DOHH2 (cell line): ENCODE data around the gene EXD3.

Experiments
- H3F3A ChIP-seq: fragments of 200-600 bp; sonication (generic), shearing (Covaris generic); 2 replicates; pipeline ENCODE4 v1.6.0; 2016; ENCODE audit warnings: antibody characterized with exemption, mild to moderate bottlenecking; ENCODE audit not compliant: control insufficient read depth, insufficient read depth
- H3K27ac ChIP-seq: fragments of 200-600 bp; sonication (generic); 2 replicates; pipeline ENCODE4 v1.5.1; 2014; ENCODE audit warnings: low read depth, mild to moderate bottlenecking, low read length, moderate library complexity
- H3K27me3 ChIP-seq: fragments of 200-600 bp; sonication (generic); 2 replicates; pipeline ENCODE4 v1.6.1; 2014; ENCODE audit warnings: mild to moderate bottlenecking, low read length, mixed read lengths; ENCODE audit not compliant: control insufficient read depth
- H3K36me3 ChIP-seq: fragments of 200-600 bp; sonication (generic); 2 replicates; pipeline ENCODE4 v1.6.1; 2014; ENCODE audit warnings: mild to moderate bottlenecking, low read length, moderate library complexity, mixed read lengths; ENCODE audit not compliant: control insufficient read depth
- H3K4me1 ChIP-seq: fragments of 200-600 bp; sonication (generic); 2 replicates; pipeline ENCODE4 v1.6.1; 2014; ENCODE audit warnings: mild to moderate bottlenecking, low read length, mixed read lengths; ENCODE audit not compliant: control insufficient read depth
- H3K4me2 ChIP-seq: fragments of 200-600 bp; sonication (generic); 2 replicates; pipeline ENCODE4 v1.6.0; 2014; ENCODE audit warnings: mild to moderate bottlenecking, low read length, moderate library complexity
- H3K4me3 ChIP-seq: fragments of 200-600 bp; sonication (generic); 2 replicates; pipeline ENCODE4 v1.5.1; 2014; ENCODE audit warnings: mild to moderate bottlenecking, low read length, mixed read lengths
- H3K79me2 ChIP-seq: fragments of 200-600 bp; sonication (generic); 2 replicates; pipeline ENCODE4 v1.6.1; 2014; ENCODE audit warnings: mild to moderate bottlenecking, low read length, mixed read lengths; ENCODE audit not compliant: control insufficient read depth
- H3K9me2 ChIP-seq: fragments of 200-600 bp; sonication (generic); replicated peaks from 2 replicates; pipeline ENCODE4 v1.6.1; 2014; ENCODE audit warnings: mild to moderate bottlenecking, low read length, mixed read lengths; ENCODE audit not compliant: control insufficient read depth
- H3K9me3 ChIP-seq: fragments of 200-600 bp; sonication (generic); 2 replicates; pipeline ENCODE4 v1.6.1; 2014; ENCODE audit warnings: antibody characterized with exemption, low read length, mixed read lengths; ENCODE audit not compliant: control insufficient read depth, insufficient read depth
- H4K20me1 ChIP-seq: fragments of 200-600 bp; sonication (generic); 2 replicates; pipeline ENCODE4 v1.6.0; 2014; ENCODE audit warnings: low read depth, mild to moderate bottlenecking, antibody characterized with exemption, low read length, moderate library complexity; ENCODE audit not compliant: control insufficient read depth, insufficient read depth
- CTCF ChIP-seq: fragments of 200-600 bp; sonication (generic); IDR thresholded peaks from one replicate; pipeline ENCODE4 v1.5.1; 2014; ENCODE audit warnings: antibody characterized with exemption, mild to moderate bottlenecking, low read depth, low read length; ENCODE audit not compliant: poor library complexity, severe bottlenecking
- EZH2phosphoT487 ChIP-seq: fragments of 200-600 bp; sonication (generic); IDR thresholded peaks from 2 replicates; pipeline ENCODE4 v1.6.1; 2017; ENCODE audit warnings: borderline replicate concordance, mild to moderate bottlenecking, antibody characterized with exemption, low read length, moderate library complexity, mixed read lengths

The EXD3 gene

GRCh38 chr9:137277329-137278041 is 145.5 kb downstream of the EXD3 start, which contains the start of gene TOR4A:
Gene TOR4A, plus strand, starts transcription at chr9:137277726. Its CDS starts 964 bp downstream, at chr9:137278690.
- Histone ChIP-seq H3K4me3 (peak within 1 kb of the TSS; percentile 85), H3K27me3 (no peaks in the 10 kb centered on the region), H3K9me2 (no peaks in the 10 kb centered on the region), H3K27ac (peak within 1 kb of the TSS; percentile 85), H3K4me1 (peaks cover 91% of the 10 kb centered on the region), H3K9me3 (no peaks in the 10 kb centered on the region), H3K36me3 (peaks cover 30% of the 10 kb centered on the region), H3K4me2 (peak within 1 kb of the TSS; percentile 85), H3K79me2 (peaks cover 18% of the 10 kb centered on the region), H3F3A (peaks cover 13% of the 10 kb centered on the region), H4K20me1 (no peaks in the 10 kb centered on the region)
- TF ChIP-seq EZH2phosphoT487 (no peak), CTCF (peak; percentile 22)

GRCh38 chr9:137276473-137277328 is 146.3 kb downstream of the EXD3 start:
- TF ChIP-seq CTCF (no peak), EZH2phosphoT487 (no peak)
- Histone ChIP-seq H3F3A (peaks cover 7% of the 10 kb centered on the region; the same call in 1 of the 2 replicates), H3K9me2 (no peaks in the 10 kb centered on the region), H3K9me3 (no peaks in the 10 kb centered on the region), H4K20me1 (no peaks in the 10 kb centered on the region), H3K36me3 (peaks cover 36% of the 10 kb centered on the region), H3K4me3 (peak overlapping the region; percentile 85), H3K27ac (peak overlapping the region; percentile 85), H3K4me1 (peaks cover 86% of the 10 kb centered on the region), H3K4me2 (peak overlapping the region; percentile 85), H3K27me3 (no peaks in the 10 kb centered on the region), H3K79me2 (peaks cover 20% of the 10 kb centered on the region)

GRCh38 chr9:137275588-137276472 is 147.1 kb downstream of the EXD3 start:
- peaks cover 27% of the 10 kb centered on the region for H3K79me2 ChIP-seq
- TF ChIP-seq CTCF: no peak
- TF ChIP-seq EZH2phosphoT487: no peak
- H3K27ac ChIP-seq: peak overlapping the region; percentile 85
- H3K9me2 ChIP-seq: no peaks in the 10 kb centered on the region
- no peaks in the 10 kb centered on the region for H3K27me3 ChIP-seq
- no peaks in the 10 kb centered on the region for H4K20me1 ChIP-seq
- H3F3A ChIP-seq: peaks cover 5% of the 10 kb centered on the region; the same call in 1 of the 2 replicates
- peak overlapping the region; percentile 85 for H3K4me2 ChIP-seq
- peaks cover 86% of the 10 kb centered on the region for H3K4me1 ChIP-seq
- peaks cover 42% of the 10 kb centered on the region for H3K36me3 ChIP-seq
- H3K4me3 ChIP-seq: peak overlapping the region; percentile 85
- H3K9me3 ChIP-seq: no peaks in the 10 kb centered on the region
